Spleen (tissue), 7 donors: ENCODE data around the gene FOXP1.

Experiments
- POLR2A ChIP-seq, 3 donors: fragments of 450-650 bp; IDR thresholded peaks; one replicate each; pipeline ENCODE4 v1.5.1; 2017; ENCODE audit warnings: antibody characterized with exemption in 3 of 3, mild to moderate bottlenecking in 1 of 3
- POLR2AphosphoS5 ChIP-seq, 3 donors: sonication (generic); formaldehyde crosslinking; IDR thresholded peaks; one replicate each; pipeline ENCODE4 v1.5.1; 2017; ENCODE audit warnings: antibody characterized with exemption in 3 of 3
- TF ChIP-seq, protein P1 (sequence below), 11 experiments: fragments of 200-600 bp in 7 of 11; fragments of 450-650 bp in 4 of 11; sonication (generic) in 4 of 11; IDR thresholded peaks in 8 of 11; conservative IDR thresholded peaks in 3 of 11; 1 replicate in 7 of 11; 2 replicates in 4 of 11; pipeline versions ENCODE4 v1.4.0 to v1.8.0; 2016 to 2021; ENCODE audit warnings: antibody characterized with exemption in 11 of 11, inconsistent platforms in 4 of 11, mild to moderate bottlenecking in 1 of 11
- donor health status: DM: no; HTN: no; CAD: no; lungs with moderate emphysema.
- donor health status: DM: no; HTN: no; CAD: no.
- donor health status: DM: no; HTN: no; CAD: no.

DNA sequence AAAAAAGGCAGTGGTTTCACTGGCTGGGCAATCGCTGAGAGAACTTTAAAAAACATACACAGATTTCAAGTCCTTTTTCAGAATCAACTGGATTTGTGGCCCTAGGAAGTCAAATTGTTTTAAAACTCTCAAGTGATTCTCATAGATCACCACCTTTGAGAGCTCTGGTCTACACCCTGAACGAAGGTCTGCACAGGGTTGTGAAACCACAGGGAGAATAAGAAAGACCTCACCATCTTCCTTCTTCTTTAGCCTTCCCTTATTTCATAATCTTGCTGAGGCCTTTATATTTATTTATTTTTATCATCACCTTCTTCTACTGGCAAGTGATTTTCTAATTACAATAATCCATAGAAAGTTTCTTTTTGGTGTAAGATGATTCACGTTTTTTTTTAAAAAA, 58.1 kb downstream of the FOXP1 start:
- no peak for TF ChIP-seq POLR2A (IDR thresholded peaks at IDR 0.05)
- TF ChIP-seq, protein P1, sequence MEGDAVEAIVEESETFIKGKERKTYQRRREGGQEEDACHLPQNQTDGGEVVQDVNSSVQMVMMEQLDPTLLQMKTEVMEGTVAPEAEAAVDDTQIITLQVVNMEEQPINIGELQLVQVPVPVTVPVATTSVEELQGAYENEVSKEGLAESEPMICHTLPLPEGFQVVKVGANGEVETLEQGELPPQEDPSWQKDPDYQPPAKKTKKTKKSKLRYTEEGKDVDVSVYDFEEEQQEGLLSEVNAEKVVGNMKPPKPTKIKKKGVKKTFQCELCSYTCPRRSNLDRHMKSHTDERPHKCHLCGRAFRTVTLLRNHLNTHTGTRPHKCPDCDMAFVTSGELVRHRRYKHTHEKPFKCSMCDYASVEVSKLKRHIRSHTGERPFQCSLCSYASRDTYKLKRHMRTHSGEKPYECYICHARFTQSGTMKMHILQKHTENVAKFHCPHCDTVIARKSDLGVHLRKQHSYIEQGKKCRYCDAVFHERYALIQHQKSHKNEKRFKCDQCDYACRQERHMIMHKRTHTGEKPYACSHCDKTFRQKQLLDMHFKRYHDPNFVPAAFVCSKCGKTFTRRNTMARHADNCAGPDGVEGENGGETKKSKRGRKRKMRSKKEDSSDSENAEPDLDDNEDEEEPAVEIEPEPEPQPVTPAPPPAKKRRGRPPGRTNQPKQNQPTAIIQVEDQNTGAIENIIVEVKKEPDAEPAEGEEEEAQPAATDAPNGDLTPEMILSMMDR (IDR thresholded peaks at IDR 0.05 in 8 of 11, conservative IDR thresholded peaks at IDR 0.05 in 3 of 11), result no peak
- TF ChIP-seq POLR2AphosphoS5 (IDR thresholded peaks at IDR 0.05), result no peak
